HFF-Myc (cell line): ENCODE results near the gene C19orf47.

Source experiments
- DNase-seq: peaks from one replicate; pipeline ENCODE4 v3.0.0-alpha.2; 2011; ENCODE audit warnings: low read depth; ENCODE audit errors: extremely low read depth
- H3K4me3 ChIP-seq: replicated peaks from 2 replicates; pipeline ENCODE4 v1.5.1; 2011; ENCODE audit warnings: low read depth, mild to moderate bottlenecking, control low read depth, low read length
- CTCF ChIP-seq: IDR thresholded peaks from 2 replicates; pipeline ENCODE4 v1.5.1; 2012; ENCODE audit warnings: mild to moderate bottlenecking, low read depth, low read length, control low read depth; ENCODE audit errors: missing control alignments

Gene C19orf47

GRCh38 chr19:40392894-40393517, 44.8 kb upstream of the C19orf47 start:
- TF ChIP-seq CTCF = peak; percentile 33

DNA sequence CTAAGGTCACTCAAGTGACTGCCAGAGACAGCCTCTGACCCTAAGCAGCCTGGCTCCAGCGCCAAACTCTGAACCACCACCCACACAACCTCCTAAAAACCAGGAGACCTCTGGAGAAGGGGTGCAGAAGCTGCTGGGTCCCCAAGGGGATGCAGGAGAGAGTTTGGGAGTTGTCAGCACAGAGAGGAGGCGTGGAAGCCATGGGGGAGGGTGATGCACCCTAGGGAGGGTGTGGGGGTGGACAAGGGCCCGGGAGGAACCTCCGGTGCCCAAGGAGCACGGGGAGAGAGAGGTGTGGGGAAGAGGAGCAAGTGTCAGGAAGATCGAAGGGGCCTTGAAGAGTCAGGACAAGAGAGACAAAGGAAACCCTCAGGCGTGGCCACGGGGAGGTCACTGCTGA, 43.9 kb upstream of the C19orf47 start:
- H3K4me3 ChIP-seq = no peak overlapping the region
- no peak for DNase-seq
- TF ChIP-seq CTCF = no peak

More at GRCh38 chr19:40392894-40393517, 44.8 kb upstream of the C19orf47 start:
- DNase-seq = no peak
- no peak overlapping the region for H3K4me3 ChIP-seq

- no peak within 1 kb of the TSS for H3K4me3 ChIP-seq
- DNase-seq = no peak
- no peak for TF ChIP-seq CTCF
Measured at GRCh38 chr19:40390084-40390742, 42.0 kb upstream of the C19orf47 start, which contains the start of gene HIPK4. HIPK4 (minus strand) TSS chr19:40390181; CDS start chr19:40389902, 279 bp downstream.

DNA sequence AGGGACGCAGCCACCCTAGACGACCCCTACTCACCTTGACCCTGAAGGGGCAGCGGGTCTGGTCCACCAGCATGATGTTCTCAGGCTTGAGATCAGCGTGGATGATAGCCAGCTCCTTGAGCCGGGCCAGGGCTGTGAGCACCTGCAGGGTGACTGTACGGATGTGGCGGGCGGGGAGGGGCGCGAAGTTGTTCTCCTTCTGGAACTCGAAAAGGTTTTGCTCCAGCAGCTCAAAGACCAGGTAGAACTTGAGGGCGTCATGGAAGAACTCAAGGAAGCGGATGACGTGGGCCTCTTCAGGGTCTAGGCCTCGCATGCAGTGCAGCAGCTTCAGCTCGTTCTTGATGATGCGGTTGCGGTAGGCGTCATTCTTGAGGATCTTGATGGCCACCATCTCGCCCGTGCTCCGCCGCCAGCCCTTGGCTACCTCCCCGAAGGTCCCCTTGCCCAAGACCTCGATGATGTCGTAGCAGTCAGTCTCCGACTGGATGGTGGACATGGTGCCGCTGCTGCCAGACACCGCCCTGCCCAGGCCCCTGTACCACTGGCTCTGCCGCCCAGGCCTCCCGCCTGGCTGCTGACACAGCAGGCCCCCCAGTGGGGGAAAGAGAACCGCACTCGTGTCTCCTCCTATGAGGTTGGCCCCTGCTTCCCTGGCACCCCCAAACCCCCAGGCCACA, 41.3 kb upstream of the C19orf47 start:
- DNase-seq = no peak
- no peak for TF ChIP-seq CTCF
- H3K4me3 ChIP-seq = no peak overlapping the region

GRCh38 chr19:40388481-40388880, 40.3 kb upstream of the C19orf47 start:
- TF ChIP-seq CTCF = no peak
- DNase-seq = no peak

GRCh38 chr19:40387155-40387554, 39.0 kb upstream of the C19orf47 start:
- H3K4me3 ChIP-seq = no peak overlapping the region
- no peak for DNase-seq
- no peak for TF ChIP-seq CTCF

More at GRCh38 chr19:40388481-40388880, 40.3 kb upstream of the C19orf47 start:
- no peak overlapping the region for H3K4me3 ChIP-seq
